Kidney epithelial cell (primary cell): ENCODE data around the gene ZNF746. TPM values are rescaled to one million over a fixed set of nuclear protein-coding genes. Genes with fewer than 3 reads are reported as not detected.

Experiments
- DNase-seq: peaks from one replicate; pipeline ENCODE4 v3.0.0-alpha.2; 2010; ENCODE audit warnings: low read depth
- H3K27me3 ChIP-seq: 2 replicates; pipeline ENCODE4 v1.6.0; 2011; ENCODE audit warnings: low read length; ENCODE audit not compliant: control insufficient read depth, insufficient read depth
- H3K36me3 ChIP-seq: 2 replicates; pipeline ENCODE4 v1.5.1; 2011; ENCODE audit warnings: low read length; ENCODE audit not compliant: control insufficient read depth, insufficient read depth
- H3K4me3 ChIP-seq: 2 replicates; pipeline ENCODE4 v1.5.1; 2011; ENCODE audit warnings: low read depth, mild to moderate bottlenecking, control low read depth, low read length
- total RNA-seq: library from RNA; depleted of rRNA; stranded (reverse); fragments of >200 nt; gene quantifications from 2 replicates; pipeline ENCODE4 v1.2.3, GENCODE V29; 2015
- TF ChIP-seq, protein P1 (sequence below): IDR thresholded peaks from 2 replicates; pipeline ENCODE4 v1.5.1; 2011; ENCODE audit warnings: mild to moderate bottlenecking, moderate library complexity, low read length, control low read depth, inconsistent platforms; ENCODE audit not compliant: insufficient read depth, poor library complexity, severe bottlenecking

Gene ZNF746
- total RNA-seq, 1 donor from 2014 or later, result 24.2 TPM

DNA sequence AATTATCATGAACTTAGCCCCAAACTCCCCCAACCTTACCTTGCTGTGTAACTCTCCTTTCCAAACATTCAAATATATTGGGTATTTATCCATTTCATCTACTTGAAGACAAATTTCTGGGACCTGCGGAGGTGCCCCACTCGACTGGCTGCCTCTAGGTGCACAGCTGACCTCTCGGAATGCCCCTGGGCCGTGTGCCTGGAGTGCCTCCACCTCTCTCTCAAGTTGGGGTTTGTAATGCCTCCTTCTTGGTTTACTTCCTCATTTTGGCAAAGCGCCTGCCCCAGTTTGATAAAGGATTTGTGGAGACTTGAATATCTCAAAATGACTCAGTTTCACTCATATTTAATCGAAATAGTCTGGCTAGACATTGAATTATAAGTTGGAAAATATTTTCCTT, 53.3 kb downstream of the ZNF746 start:
- no peak for DNase-seq
- Histone ChIP-seq H3K27me3 (no peaks in the 10 kb centered on the region), H3K4me3 (no peak overlapping the region), H3K36me3 (no peaks in the 10 kb centered on the region)
- TF ChIP-seq, protein P1, sequence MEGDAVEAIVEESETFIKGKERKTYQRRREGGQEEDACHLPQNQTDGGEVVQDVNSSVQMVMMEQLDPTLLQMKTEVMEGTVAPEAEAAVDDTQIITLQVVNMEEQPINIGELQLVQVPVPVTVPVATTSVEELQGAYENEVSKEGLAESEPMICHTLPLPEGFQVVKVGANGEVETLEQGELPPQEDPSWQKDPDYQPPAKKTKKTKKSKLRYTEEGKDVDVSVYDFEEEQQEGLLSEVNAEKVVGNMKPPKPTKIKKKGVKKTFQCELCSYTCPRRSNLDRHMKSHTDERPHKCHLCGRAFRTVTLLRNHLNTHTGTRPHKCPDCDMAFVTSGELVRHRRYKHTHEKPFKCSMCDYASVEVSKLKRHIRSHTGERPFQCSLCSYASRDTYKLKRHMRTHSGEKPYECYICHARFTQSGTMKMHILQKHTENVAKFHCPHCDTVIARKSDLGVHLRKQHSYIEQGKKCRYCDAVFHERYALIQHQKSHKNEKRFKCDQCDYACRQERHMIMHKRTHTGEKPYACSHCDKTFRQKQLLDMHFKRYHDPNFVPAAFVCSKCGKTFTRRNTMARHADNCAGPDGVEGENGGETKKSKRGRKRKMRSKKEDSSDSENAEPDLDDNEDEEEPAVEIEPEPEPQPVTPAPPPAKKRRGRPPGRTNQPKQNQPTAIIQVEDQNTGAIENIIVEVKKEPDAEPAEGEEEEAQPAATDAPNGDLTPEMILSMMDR, result no peak

DNA sequence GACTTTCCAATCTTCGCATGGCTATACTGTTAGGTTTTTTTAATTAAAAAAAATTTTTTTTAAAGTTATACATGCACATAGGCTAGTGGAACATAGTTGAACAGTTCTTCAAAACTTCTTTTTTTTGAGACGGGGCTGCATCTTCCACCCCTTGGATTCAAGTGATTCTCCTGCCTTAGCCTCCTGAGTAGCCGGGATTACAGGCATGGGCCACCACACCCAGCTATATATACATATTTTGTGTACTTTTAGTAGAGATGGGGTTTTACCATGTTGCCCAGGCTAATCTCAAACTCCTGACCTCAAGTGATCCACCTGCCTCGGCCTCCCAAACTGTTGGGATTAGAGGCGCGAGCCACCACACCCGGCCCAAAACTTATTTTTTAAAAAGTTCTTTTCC, 54.1 kb downstream of the ZNF746 start:
- no peaks in the 10 kb centered on the region for H3K36me3 ChIP-seq
- H3K27me3 ChIP-seq, result no peaks in the 10 kb centered on the region
- DNase-seq, result no peak
- no peak overlapping the region for H3K4me3 ChIP-seq
- TF ChIP-seq, protein P1, result no peak

DNA sequence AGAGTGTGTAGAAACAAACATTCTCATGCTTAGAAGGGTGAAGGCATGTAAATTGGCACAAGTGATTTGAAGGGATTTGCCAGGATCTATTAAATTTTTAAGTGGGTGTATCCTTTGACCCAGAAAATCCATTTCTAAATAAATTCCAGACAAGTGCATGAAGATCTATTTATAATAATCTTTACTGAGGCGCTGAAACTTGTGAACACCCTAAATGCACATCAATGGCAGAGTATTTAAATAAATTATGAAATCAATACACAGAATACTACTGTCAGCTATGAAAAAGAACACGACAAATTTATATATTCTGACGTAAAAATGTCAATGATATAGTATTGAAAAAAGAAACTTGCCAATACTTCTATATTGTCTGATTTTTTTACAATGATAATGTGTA, 54.7 kb downstream of the ZNF746 start:
- TF ChIP-seq, protein P1, result no peak
- H3K4me3 ChIP-seq, result no peak overlapping the region
- H3K27me3 ChIP-seq, result no peaks in the 10 kb centered on the region
- no peaks in the 10 kb centered on the region for H3K36me3 ChIP-seq
- no peak for DNase-seq

DNA sequence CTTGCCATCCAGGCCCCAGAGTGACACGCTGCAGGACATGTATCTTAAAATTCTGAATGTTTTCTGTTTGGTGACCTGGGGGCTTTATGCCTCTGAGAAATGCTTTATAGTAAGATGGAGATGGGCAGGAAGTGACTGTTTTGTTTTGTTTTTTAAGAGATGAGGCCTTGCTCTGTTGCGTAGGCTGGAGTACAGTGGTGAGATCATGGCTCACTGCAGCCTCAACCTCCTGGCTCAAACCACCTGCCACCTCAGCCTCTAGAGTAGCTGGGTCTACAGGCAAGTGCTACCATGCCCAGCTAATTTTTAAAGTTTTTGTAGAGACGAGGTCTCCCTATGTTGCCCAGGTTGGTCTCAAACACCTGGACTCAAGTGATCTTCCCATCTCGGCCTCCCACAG, 57.4 kb downstream of the ZNF746 start:
- Histone ChIP-seq H3K36me3 (peaks cover 2% of the 10 kb centered on the region), H3K27me3 (no peaks in the 10 kb centered on the region), H3K4me3 (no peak overlapping the region)
- DNase-seq, result no peak
- TF ChIP-seq, protein P1, result no peak

DNA sequence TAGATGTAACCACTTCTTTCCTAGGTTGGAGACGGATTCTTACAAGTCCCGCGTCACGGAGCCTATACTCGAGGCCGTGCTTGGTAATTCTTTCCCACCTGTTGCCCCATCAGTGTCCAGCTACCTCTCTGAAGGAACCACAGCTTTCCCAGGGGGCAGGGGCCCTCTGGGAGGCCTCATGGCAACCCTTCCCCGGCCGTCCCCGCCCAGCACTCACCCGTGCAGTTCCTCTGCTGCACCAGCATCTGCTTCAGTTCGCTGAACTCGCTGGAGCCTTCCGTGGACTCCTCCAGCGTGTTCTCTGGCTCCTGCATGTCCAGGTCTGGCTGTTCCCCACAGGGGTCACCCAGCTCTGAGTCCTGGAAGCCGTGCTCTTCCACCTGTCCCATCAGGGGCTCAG, 61.3 kb downstream of the ZNF746 start:
- no peak for DNase-seq
- Histone ChIP-seq H3K27me3 (no peaks in the 10 kb centered on the region), H3K4me3 (no peak overlapping the region), H3K36me3 (peaks cover 2% of the 10 kb centered on the region)
- TF ChIP-seq, protein P1, result no peak

DNA sequence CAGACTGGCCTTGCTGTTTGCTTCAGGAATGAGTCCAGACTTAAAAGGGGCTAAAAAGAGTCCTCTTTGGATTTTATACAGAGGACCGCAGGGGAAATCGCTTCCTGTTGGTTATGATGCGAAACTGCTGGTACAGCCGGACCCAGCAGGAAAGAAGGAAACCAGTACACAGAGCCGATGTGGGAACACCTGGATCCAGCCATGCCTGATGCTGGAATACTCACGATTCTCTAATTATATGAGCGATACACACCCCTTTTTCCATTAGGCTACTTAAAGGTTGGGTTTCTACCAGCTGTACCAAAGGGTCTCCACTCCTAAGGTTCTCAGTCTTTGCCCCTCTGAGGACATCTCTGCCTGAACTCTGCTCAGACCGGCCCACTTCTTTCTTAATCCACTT, 64.5 kb downstream of the ZNF746 start:
- TF ChIP-seq, protein P1, result no peak
- Histone ChIP-seq H3K36me3 (peaks cover 2% of the 10 kb centered on the region), H3K27me3 (no peaks in the 10 kb centered on the region), H3K4me3 (no peak overlapping the region)
- no peak for DNase-seq
